Measurements from ENCODE around the gene HIPK2.

Gene HIPK2

DNA sequence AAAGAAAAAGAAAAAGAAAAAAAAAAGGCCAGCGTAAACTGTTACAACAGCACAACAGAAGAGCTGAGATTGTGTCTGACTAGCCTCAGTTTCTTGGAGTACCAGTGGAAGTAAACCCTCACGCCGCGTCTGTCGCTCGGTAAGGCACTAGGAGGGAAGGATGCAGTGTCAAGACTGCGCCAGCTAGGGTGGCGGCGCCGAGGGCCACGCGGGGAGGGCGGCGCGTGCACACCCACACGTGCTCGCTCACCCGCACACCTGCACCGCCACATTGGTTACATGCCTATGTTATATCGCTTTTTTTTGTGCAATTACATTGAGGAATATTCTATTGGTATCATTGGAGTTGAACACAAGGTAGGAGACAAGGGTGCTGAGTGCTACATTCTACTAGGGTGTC lies 206.1 kb downstream of the HIPK2 start:
- no peaks in the 10 kb centered on the region for H3K9me3 ChIP-seq (replicated peaks; ENCODE audit: low read length)
- H3K27me3 ChIP-seq (ENCODE audit: control insufficient read depth, insufficient read depth, low read length), result no peaks in the 10 kb centered on the region
- no peak overlapping the region for H3K4me3 ChIP-seq (ENCODE audit: low read length)
- H3K36me3 ChIP-seq (ENCODE audit: insufficient read depth, low read length), result peaks cover 93% of the 10 kb centered on the region
- no peak overlapping the region for H3K9ac ChIP-seq (ENCODE audit: low read depth, low read length)
- no peak overlapping the region for H3K4me2 ChIP-seq (ENCODE audit: low read length)
- H3K4me1 ChIP-seq (ENCODE audit: control insufficient read depth, insufficient read depth, low read length), result no peaks in the 10 kb centered on the region

- H3K9me3 ChIP-seq (replicated peaks; ENCODE audit: low read length), result no peaks in the 10 kb centered on the region
- peaks cover 92% of the 10 kb centered on the region for H3K36me3 ChIP-seq (ENCODE audit: insufficient read depth, low read length)
- no peaks in the 10 kb centered on the region for H3K4me1 ChIP-seq (ENCODE audit: control insufficient read depth, insufficient read depth, low read length)
- no peak overlapping the region for H3K9ac ChIP-seq (ENCODE audit: low read depth, low read length)
- no peak overlapping the region for H3K4me2 ChIP-seq (ENCODE audit: low read length)
- H3K4me3 ChIP-seq (ENCODE audit: low read length), result no peak overlapping the region
- no peaks in the 10 kb centered on the region for H3K27me3 ChIP-seq (ENCODE audit: control insufficient read depth, insufficient read depth, low read length)
Measured at GRCh38 chr7:139571190-139571589, 206.6 kb downstream of the HIPK2 start.

DNA sequence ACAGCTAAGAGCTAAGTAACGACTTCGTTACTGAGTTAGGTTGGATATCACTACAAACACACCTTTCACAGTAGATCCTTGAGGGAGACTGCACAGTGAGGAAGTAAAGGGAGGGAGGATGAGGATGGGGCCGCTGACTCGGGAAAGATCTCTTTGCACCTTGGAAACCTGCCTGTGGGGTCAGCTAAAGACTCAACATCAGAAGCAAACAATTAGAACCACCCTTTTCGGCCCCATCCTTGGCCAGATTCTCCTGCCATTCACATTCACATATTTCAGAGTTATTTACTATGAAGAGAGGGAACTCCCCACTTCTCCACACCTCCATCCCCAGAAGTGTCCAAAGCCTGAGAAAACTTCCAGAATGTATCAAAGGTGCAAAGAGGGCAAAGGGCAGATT lies 207.2 kb downstream of the HIPK2 start:
- Histone ChIP-seq H3K4me1 (ENCODE audit: control insufficient read depth, insufficient read depth, low read length) (no peaks in the 10 kb centered on the region), H3K4me2 (ENCODE audit: low read length) (no peak overlapping the region), H3K36me3 (ENCODE audit: insufficient read depth, low read length) (peaks cover 91% of the 10 kb centered on the region), H3K4me3 (ENCODE audit: low read length) (no peak overlapping the region), H3K27me3 (ENCODE audit: control insufficient read depth, insufficient read depth, low read length) (no peaks in the 10 kb centered on the region), H3K9ac (ENCODE audit: low read depth, low read length) (no peak overlapping the region), H3K9me3 (replicated peaks; ENCODE audit: low read length) (no peaks in the 10 kb centered on the region)

GRCh38 chr7:139570119-139570518 lies 207.7 kb downstream of the HIPK2 start:
- H3K4me2 ChIP-seq (ENCODE audit: low read length), result no peak overlapping the region
- H3K36me3 ChIP-seq (ENCODE audit: insufficient read depth, low read length), result peaks cover 87% of the 10 kb centered on the region
- no peak overlapping the region for H3K9ac ChIP-seq (ENCODE audit: low read depth, low read length)
- no peaks in the 10 kb centered on the region for H3K4me1 ChIP-seq (ENCODE audit: control insufficient read depth, insufficient read depth, low read length)
- no peak overlapping the region for H3K4me3 ChIP-seq (ENCODE audit: low read length)
- H3K27me3 ChIP-seq (ENCODE audit: control insufficient read depth, insufficient read depth, low read length), result no peaks in the 10 kb centered on the region
- no peaks in the 10 kb centered on the region for H3K9me3 ChIP-seq (replicated peaks; ENCODE audit: low read length)

GRCh38 chr7:139568813-139569490 lies 208.8 kb downstream of the HIPK2 start:
- Histone ChIP-seq H3K4me1 (ENCODE audit: control insufficient read depth, insufficient read depth, low read length) (no peaks in the 10 kb centered on the region), H3K36me3 (ENCODE audit: insufficient read depth, low read length) (peaks cover 87% of the 10 kb centered on the region), H3K4me2 (ENCODE audit: low read length) (no peak overlapping the region), H3K9me3 (replicated peaks; ENCODE audit: low read length) (no peaks in the 10 kb centered on the region), H3K9ac (ENCODE audit: low read depth, low read length) (no peak overlapping the region), H3K4me3 (ENCODE audit: low read length) (no peak overlapping the region), H3K27me3 (ENCODE audit: control insufficient read depth, insufficient read depth, low read length) (no peaks in the 10 kb centered on the region)

DNA sequence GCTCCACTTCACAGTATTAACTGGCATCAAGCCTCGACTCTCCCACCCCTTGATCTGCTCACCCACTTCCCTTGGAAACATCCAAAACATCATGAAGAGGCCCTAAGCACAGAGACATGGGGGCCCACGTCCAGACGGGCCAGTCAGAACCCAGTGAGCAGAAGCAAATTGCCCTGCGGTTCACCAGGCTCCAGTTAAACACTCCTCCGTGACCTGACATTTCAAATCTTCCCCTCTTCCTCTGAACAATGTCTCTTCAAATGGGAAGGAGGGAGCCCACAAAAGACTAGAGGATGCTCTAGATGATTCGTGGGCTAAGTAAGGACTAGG lies 209.5 kb downstream of the HIPK2 start:
- Histone ChIP-seq H3K27me3 (ENCODE audit: control insufficient read depth, insufficient read depth, low read length) (no peaks in the 10 kb centered on the region), H3K4me2 (ENCODE audit: low read length) (no peak overlapping the region), H3K9ac (ENCODE audit: low read depth, low read length) (no peak overlapping the region), H3K9me3 (replicated peaks; ENCODE audit: low read length) (no peaks in the 10 kb centered on the region), H3K36me3 (ENCODE audit: insufficient read depth, low read length) (peaks cover 89% of the 10 kb centered on the region), H3K4me1 (ENCODE audit: control insufficient read depth, insufficient read depth, low read length) (no peaks in the 10 kb centered on the region), H3K4me3 (ENCODE audit: low read length) (no peak overlapping the region)

DNA sequence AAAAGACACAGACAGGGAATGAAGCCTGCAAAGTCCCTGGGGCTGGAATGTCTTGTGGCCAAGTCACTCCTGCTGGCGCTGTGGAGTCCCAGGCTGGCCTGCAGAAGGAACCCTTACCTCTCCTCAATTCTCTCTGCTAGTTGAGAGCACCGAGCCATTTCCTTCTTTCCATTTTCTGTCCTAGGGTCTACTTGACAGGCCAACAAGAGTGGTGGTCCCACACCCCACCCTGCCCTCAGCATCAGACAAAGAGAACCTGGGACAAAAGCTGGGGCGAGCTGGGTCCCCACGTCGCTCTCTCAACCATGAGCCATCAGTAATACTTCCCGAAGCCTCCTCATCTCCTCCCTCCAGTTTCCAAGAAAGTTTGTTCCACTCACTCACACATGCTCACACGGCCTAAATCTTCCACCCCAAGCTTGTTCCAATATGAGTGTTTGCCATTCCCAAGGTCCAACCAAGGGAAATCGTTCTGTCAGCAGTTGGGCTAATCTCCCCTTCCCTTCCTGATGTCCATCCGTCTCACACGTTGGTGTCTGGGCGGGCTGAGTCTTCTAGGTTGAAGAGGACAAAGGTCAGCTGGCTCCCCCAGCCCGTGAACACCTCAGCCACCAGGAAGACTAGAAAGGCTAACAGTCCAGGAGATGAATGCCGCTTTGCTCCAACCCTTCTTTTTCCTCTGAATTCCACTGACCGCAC lies 210.0 kb downstream of the HIPK2 start:
- no peak overlapping the region for H3K4me3 ChIP-seq (ENCODE audit: low read length)
- H3K9me3 ChIP-seq (replicated peaks; ENCODE audit: low read length), result no peaks in the 10 kb centered on the region
- H3K27me3 ChIP-seq (ENCODE audit: control insufficient read depth, insufficient read depth, low read length), result no peaks in the 10 kb centered on the region
- H3K4me2 ChIP-seq (ENCODE audit: low read length), result no peak overlapping the region
- no peak overlapping the region for H3K9ac ChIP-seq (ENCODE audit: low read depth, low read length)
- H3K4me1 ChIP-seq (ENCODE audit: control insufficient read depth, insufficient read depth, low read length), result no peaks in the 10 kb centered on the region
- peaks cover 88% of the 10 kb centered on the region for H3K36me3 ChIP-seq (ENCODE audit: insufficient read depth, low read length)

DNA sequence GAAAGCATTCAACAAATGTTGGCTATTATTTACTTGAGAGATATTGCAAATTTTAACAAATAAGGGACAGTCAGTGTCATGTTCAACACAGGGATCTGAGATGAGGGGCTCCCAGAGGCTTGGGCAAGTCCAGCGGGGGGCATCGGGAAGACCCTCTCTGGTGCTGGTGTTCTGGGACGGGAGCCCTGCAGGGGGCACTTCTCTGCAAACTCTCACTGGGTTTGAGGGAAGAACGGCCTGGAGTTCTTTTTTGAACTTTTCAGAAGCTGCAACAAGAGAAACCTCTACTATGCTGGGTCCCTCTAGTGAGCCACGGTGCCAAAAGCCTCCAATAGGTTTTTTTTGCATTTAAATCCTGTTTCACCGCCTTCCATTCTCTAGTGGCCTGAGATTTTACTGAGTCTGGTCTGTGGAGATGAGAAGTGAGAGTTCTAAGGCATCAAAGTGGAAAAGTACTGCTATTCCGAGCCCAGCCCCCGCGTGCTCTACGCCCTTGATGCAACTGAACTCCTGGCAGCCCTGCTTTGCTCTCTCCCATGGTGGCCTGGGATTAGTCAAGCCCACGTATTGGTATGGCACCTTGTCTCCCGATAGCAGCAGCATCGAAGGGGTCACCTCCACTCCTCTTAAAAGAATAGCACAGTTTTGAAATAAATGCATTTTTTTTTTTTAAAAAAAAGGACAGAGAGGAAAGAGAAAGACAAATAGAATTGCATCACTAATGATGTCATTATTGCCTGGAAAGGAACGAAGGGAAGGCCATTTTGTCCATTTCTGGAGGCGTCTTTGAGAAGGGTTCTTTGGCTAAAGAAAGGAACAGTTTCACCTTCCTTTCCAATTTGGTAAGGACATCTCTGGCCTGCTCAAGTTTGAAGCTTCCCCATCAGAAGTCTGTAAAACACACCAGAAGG lies 210.8 kb downstream of the HIPK2 start:
- Histone ChIP-seq H3K4me1 (ENCODE audit: control insufficient read depth, insufficient read depth, low read length) (no peaks in the 10 kb centered on the region), H3K27me3 (ENCODE audit: control insufficient read depth, insufficient read depth, low read length) (no peaks in the 10 kb centered on the region), H3K9ac (ENCODE audit: low read depth, low read length) (no peak overlapping the region), H3K36me3 (ENCODE audit: insufficient read depth, low read length) (peaks cover 92% of the 10 kb centered on the region), H3K9me3 (replicated peaks; ENCODE audit: low read length) (no peaks in the 10 kb centered on the region), H3K4me3 (ENCODE audit: low read length) (no peak overlapping the region), H3K4me2 (ENCODE audit: low read length) (no peak overlapping the region)

- Histone ChIP-seq H3K4me1 (ENCODE audit: control insufficient read depth, insufficient read depth, low read length) (no peaks in the 10 kb centered on the region), H3K36me3 (ENCODE audit: insufficient read depth, low read length) (peaks cover 84% of the 10 kb centered on the region), H3K4me2 (ENCODE audit: low read length) (no peak overlapping the region), H3K4me3 (ENCODE audit: low read length) (no peak overlapping the region), H3K9ac (ENCODE audit: low read depth, low read length) (no peak overlapping the region), H3K27me3 (ENCODE audit: control insufficient read depth, insufficient read depth, low read length) (no peaks in the 10 kb centered on the region), H3K9me3 (replicated peaks; ENCODE audit: low read length) (no peaks in the 10 kb centered on the region)
Measured at GRCh38 chr7:139566075-139566474, 211.7 kb downstream of the HIPK2 start.

DNA sequence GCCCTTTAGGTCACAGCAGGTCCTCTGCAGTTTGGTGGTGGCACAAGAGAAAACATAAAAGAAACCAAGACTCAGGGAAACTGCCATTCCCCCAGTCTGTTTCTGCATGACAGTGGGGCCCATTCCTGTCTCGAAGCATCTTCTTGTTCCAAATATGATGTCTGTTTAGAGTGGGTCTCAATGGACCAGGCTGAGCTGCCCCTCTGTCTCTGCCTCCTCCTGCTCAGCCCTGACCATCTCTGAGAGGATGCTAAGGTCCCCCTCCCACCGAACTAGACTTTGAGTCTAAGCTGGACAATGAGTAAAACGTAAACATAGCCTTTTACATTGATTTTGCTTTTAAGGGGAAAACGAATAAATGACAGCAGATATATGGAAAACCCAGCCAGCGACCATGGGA lies 213.9 kb downstream of the HIPK2 start:
- no peaks in the 10 kb centered on the region for H3K4me1 ChIP-seq (ENCODE audit: control insufficient read depth, insufficient read depth, low read length)
- H3K36me3 ChIP-seq (ENCODE audit: insufficient read depth, low read length), result peaks cover 62% of the 10 kb centered on the region
- no peak overlapping the region for H3K9ac ChIP-seq (ENCODE audit: low read depth, low read length)
- H3K27me3 ChIP-seq (ENCODE audit: control insufficient read depth, insufficient read depth, low read length), result no peaks in the 10 kb centered on the region
- no peak overlapping the region for H3K4me3 ChIP-seq (ENCODE audit: low read length)
- no peaks in the 10 kb centered on the region for H3K9me3 ChIP-seq (replicated peaks; ENCODE audit: low read length)
- H3K4me2 ChIP-seq (ENCODE audit: low read length), result no peak overlapping the region

- Histone ChIP-seq H3K9ac (ENCODE audit: low read depth, low read length) (no peak overlapping the region), H3K36me3 (ENCODE audit: insufficient read depth, low read length) (peaks cover 54% of the 10 kb centered on the region), H3K4me2 (ENCODE audit: low read length) (no peak overlapping the region), H3K4me1 (ENCODE audit: control insufficient read depth, insufficient read depth, low read length) (no peaks in the 10 kb centered on the region), H3K4me3 (ENCODE audit: low read length) (no peak overlapping the region), H3K9me3 (replicated peaks; ENCODE audit: low read length) (no peaks in the 10 kb centered on the region), H3K27me3 (ENCODE audit: control insufficient read depth, insufficient read depth, low read length) (no peaks in the 10 kb centered on the region)
Measured at GRCh38 chr7:139562961-139563565, 214.7 kb downstream of the HIPK2 start.
